Smooth muscle cell (in vitro differentiated cells): ENCODE data around the gene RPTOR. TPM values are rescaled to one million over a fixed set of nuclear protein-coding genes. Genes with fewer than 3 reads are reported as not detected.
A peak's percentile ranks its signal among the peaks of the same experiment; 100 is the strongest.

ENCODE experiments used
- DNase-seq: peaks from one replicate; lab custom pipeline; 2025; ENCODE audit not compliant: unreplicated experiment; lab: John Stamatoyannopoulos, UW
- H2AFZ ChIP-seq: fragments of 200-600 bp; sonication (generic); 2 replicates; pipeline ENCODE4 v1.6.0; 2016; ENCODE audit warnings: antibody characterized with exemption, low read depth, mild to moderate bottlenecking
- H3F3A ChIP-seq: fragments of 200-600 bp; sonication (generic); 2 replicates; pipeline ENCODE4 v1.6.0; 2017; ENCODE audit warnings: antibody characterized with exemption, low read depth
- H3K27ac ChIP-seq: fragments of 200-600 bp; sonication (generic); 2 replicates; pipeline ENCODE4 v1.5.1; 2016; ENCODE audit warnings: low read depth, mild to moderate bottlenecking
- H3K27me3 ChIP-seq: fragments of 200-600 bp; sonication (generic); 2 replicates; pipeline ENCODE4 v1.6.1; 2016; ENCODE audit warnings: low read depth, mild to moderate bottlenecking
- H3K36me3 ChIP-seq: fragments of 200-600 bp; sonication (generic); 2 replicates; pipeline ENCODE4 v1.5.1; 2016; ENCODE audit warnings: low read depth
- H3K4me1 ChIP-seq: fragments of 200-600 bp; sonication (generic); 2 replicates; pipeline ENCODE4 v1.5.1; 2016; ENCODE audit warnings: low read depth
- H3K4me2 ChIP-seq: fragments of 200-600 bp; sonication (generic); 2 replicates; pipeline ENCODE4 v1.6.0; 2016; ENCODE audit warnings: mild to moderate bottlenecking
- H3K4me3 ChIP-seq: fragments of 200-600 bp; sonication (generic); 2 replicates; pipeline ENCODE4 v1.5.1; 2016; ENCODE audit warnings: mild to moderate bottlenecking
- H3K79me2 ChIP-seq: fragments of 200-600 bp; sonication (generic); 2 replicates; pipeline ENCODE4 v1.6.0; 2016; ENCODE audit warnings: low read depth, mild to moderate bottlenecking
- H3K9ac ChIP-seq: fragments of 200-600 bp; sonication (generic); 2 replicates; pipeline ENCODE4 v1.6.0; 2016; ENCODE audit warnings: low read depth
- H3K9me3 ChIP-seq: fragments of 200-600 bp; sonication (generic); replicated peaks from 2 replicates; pipeline ENCODE4 v1.5.1; 2016; ENCODE audit warnings: low read depth
- H4K20me1 ChIP-seq: fragments of 200-600 bp; sonication (generic); 2 replicates; pipeline ENCODE4 v1.6.0; 2016; ENCODE audit warnings: low read depth
- WGBS: methylation state at CpG from one replicate; pipeline ENCODE4 v1.1.7; 2016; ENCODE audit warnings: low lambda C conversion rate; 5-methylcytosine and 5-hydroxymethylcytosine counted together
- polyA plus RNA-seq: library from polyadenylated mRNA; unstranded; fragments of >200 nt; fragmentation: Nextera tagmentation; extraction: Ambion mirVana; gene quantifications from 2 replicates; pipeline ENCODE4 v1.2.1, GENCODE V29; 2016
- total RNA-seq: library from RNA; depleted of rRNA; stranded (reverse); fragments of >200 nt; gene quantifications from 2 replicates; pipeline ENCODE4 v1.2.3, GENCODE V29; 2014
- TF ChIP-seq, protein P1 (sequence below): fragments of 200-600 bp; sonication (generic); IDR thresholded peaks from 2 replicates; pipeline ENCODE4 v1.5.1; 2017; ENCODE audit warnings: borderline replicate concordance, mild to moderate bottlenecking, antibody characterized with exemption; ENCODE audit not compliant: insufficient read depth, poor library complexity, severe bottlenecking

Gene RPTOR
- total and polyA plus RNA-seq, 2 experiments from 2014 or later: 10.6 to 12.2 TPM

DNA sequence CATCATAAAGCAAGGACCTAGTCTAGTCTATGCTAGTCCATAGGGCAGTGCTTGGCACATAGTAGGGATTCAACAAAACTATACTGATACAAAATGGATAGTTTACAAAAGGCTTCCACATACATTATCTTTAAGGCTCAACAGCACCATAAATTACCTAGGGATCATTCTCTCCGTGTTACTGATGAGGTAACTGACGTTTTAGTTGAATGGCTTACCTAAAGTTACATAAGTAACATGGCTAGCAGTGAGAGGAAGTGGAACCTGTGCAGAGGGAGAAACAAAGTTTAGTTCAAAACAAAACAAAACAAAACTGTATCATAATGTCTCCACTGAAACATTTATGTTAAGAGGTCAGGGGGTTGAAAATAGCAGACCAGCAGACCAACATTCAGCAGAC lies 7.9 kb downstream of the RPTOR start:
- Histone ChIP-seq H3K4me3 (no peak overlapping the region), H3K9ac (no peak overlapping the region), H2AFZ (no peak overlapping the region), H3K27me3 (no peaks in the 10 kb centered on the region), H3K4me2 (no peak overlapping the region), H3K4me1 (no peaks in the 10 kb centered on the region), H4K20me1 (peaks cover 66% of the 10 kb centered on the region), H3K79me2 (peaks cover 82% of the 10 kb centered on the region), H3F3A (no peaks in the 10 kb centered on the region), H3K27ac (no peak overlapping the region), H3K36me3 (no peaks in the 10 kb centered on the region), H3K9me3 (no peaks in the 10 kb centered on the region)
- DNase-seq: no peak
- 44% methylated on average over 2 of the region's 2 CpGs for WGBS
- TF ChIP-seq, protein P1, sequence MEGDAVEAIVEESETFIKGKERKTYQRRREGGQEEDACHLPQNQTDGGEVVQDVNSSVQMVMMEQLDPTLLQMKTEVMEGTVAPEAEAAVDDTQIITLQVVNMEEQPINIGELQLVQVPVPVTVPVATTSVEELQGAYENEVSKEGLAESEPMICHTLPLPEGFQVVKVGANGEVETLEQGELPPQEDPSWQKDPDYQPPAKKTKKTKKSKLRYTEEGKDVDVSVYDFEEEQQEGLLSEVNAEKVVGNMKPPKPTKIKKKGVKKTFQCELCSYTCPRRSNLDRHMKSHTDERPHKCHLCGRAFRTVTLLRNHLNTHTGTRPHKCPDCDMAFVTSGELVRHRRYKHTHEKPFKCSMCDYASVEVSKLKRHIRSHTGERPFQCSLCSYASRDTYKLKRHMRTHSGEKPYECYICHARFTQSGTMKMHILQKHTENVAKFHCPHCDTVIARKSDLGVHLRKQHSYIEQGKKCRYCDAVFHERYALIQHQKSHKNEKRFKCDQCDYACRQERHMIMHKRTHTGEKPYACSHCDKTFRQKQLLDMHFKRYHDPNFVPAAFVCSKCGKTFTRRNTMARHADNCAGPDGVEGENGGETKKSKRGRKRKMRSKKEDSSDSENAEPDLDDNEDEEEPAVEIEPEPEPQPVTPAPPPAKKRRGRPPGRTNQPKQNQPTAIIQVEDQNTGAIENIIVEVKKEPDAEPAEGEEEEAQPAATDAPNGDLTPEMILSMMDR: no peak

DNA sequence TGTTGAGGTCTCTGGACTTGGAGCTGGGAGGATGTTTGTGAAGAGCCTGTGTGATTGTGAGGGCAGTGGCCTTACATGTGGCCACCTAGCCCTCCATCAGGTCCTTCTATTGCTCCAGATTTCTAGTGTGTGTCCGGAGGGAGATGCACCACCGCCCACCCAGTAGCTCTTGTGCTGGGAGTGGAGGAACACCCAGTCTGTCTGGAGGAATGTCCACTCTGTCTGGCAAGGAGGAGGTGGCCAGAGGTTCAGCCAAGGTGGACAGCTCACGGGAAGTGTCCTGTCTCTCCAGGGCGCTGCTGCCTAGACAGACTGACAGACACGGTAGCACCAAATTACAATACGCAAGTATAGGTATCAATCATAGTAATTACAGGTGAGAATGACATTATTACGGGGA lies 10.6 kb downstream of the RPTOR start:
- TF ChIP-seq, protein P1: no peak
- H3K36me3 ChIP-seq: no peaks in the 10 kb centered on the region
- no peak overlapping the region for H3K4me3 ChIP-seq
- 99% methylated on average over 7 of the region's 7 CpGs for WGBS
- H3F3A ChIP-seq: no peaks in the 10 kb centered on the region
- H3K9me3 ChIP-seq: no peaks in the 10 kb centered on the region
- peaks cover 64% of the 10 kb centered on the region for H3K79me2 ChIP-seq
- H3K4me1 ChIP-seq: peaks cover 9% of the 10 kb centered on the region
- peaks cover 74% of the 10 kb centered on the region for H4K20me1 ChIP-seq
- no peak for DNase-seq
- H3K27ac ChIP-seq: no peak overlapping the region
- no peaks in the 10 kb centered on the region for H3K27me3 ChIP-seq
- H3K4me2 ChIP-seq: no peak overlapping the region
- no peak overlapping the region for H2AFZ ChIP-seq
- no peak overlapping the region for H3K9ac ChIP-seq

DNA sequence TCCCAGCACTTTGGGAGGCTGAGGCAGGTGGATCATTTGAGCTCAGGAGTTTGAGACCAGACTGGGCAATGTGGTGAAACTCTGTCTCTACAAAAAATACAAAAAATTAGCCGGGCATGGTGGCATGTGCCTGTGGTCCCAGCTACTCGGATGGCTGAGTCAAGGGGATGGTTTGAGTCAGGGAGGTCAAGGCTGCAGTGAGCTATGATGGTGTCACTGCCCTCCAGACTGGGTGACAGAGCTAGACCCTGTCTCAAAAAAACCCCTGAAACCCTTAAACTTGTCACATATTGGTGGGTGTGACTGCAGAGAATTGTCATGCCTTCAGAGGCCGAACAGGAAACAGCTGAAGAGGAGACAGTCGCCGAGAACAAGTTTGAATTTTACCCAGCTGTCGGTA lies 13.4 kb downstream of the RPTOR start:
- no peak overlapping the region for H3K9ac ChIP-seq
- H4K20me1 ChIP-seq: peaks cover 76% of the 10 kb centered on the region
- H3K27me3 ChIP-seq: no peaks in the 10 kb centered on the region
- no peak overlapping the region for H3K27ac ChIP-seq
- no peak overlapping the region for H2AFZ ChIP-seq
- H3K4me2 ChIP-seq: no peak overlapping the region
- H3K36me3 ChIP-seq: no peaks in the 10 kb centered on the region
- no peak for DNase-seq
- TF ChIP-seq, protein P1: no peak
- H3K9me3 ChIP-seq: no peaks in the 10 kb centered on the region
- 90% methylated on average over 6 of the region's 6 CpGs for WGBS
- no peaks in the 10 kb centered on the region for H3F3A ChIP-seq
- peaks cover 57% of the 10 kb centered on the region for H3K79me2 ChIP-seq
- peaks cover 13% of the 10 kb centered on the region for H3K4me1 ChIP-seq
- H3K4me3 ChIP-seq: no peak overlapping the region

DNA sequence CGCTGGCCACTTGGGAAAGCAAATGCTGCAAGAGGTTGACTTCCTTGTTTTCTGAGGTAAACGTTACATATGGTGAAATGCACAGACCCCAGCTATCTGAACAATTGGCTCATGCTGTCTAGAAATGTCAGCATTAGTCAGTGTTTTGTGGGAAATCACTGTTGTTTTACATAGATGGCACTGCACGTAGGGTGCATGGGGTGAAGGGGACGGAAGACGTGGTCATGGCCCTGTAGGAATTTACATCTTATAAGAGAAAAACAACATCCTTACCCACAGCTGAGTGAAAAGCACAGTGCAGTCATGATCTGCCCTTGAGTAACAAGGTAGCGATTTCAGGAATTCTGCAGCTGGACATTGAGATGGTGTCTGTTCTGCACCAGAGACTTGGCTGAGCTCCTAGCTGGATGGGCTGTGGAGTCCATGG lies 15.2 kb downstream of the RPTOR start:
- Histone ChIP-seq H3K79me2 (peaks cover 54% of the 10 kb centered on the region), H3K4me3 (no peak overlapping the region), H4K20me1 (peaks cover 77% of the 10 kb centered on the region), H3K9ac (no peak overlapping the region), H3K27me3 (no peaks in the 10 kb centered on the region), H3K4me1 (peaks cover 13% of the 10 kb centered on the region), H3K27ac (peak overlapping the region; percentile 90), H3K9me3 (no peaks in the 10 kb centered on the region), H2AFZ (no peak overlapping the region), H3K36me3 (no peaks in the 10 kb centered on the region), H3F3A (no peaks in the 10 kb centered on the region), H3K4me2 (peak overlapping the region; percentile 27)
- 65% methylated on average over 6 of the region's 6 CpGs for WGBS
- DNase-seq: no peak
- TF ChIP-seq, protein P1: no peak
